CD4-positive, alpha-beta T cell (primary cell): Measurements from ENCODE around the gene KRTAP27-1. TPM values are rescaled to one million over a fixed set of nuclear protein-coding genes. Genes with fewer than 3 reads are reported as not detected.

Experiments used
- ATAC-seq: fragments of 200-7000 bp; cut with Tn5 transposase; one replicate; pipeline ENCODE4 v1.10.0; 2022; ENCODE audit warnings: mild to moderate bottlenecking; ENCODE audit not compliant: poor library complexity
- CTCF ChIA-PET: fragments of 350-600 bp; sonication (Branson Sonifier 250); formaldehyde crosslinking; loops from one replicate; lab custom pipeline; 2021; ENCODE audit warnings: antibody characterized with exemption, inconsistent platforms; lab: Charles Lee
- POLR2A ChIA-PET: fragments of 350-600 bp; sonication (Branson Sonifier 250); formaldehyde crosslinking; loops from one replicate; lab custom pipeline; 2021; ENCODE audit warnings: antibody characterized with exemption, inconsistent platforms; lab: Charles Lee
- DNase-seq, 14 experiments: peaks; one replicate each; pipeline ENCODE4 v3.0.0-alpha.2; 2013 to 2020; ENCODE audit warnings: mixed read lengths in 2 of 14
- H3K27ac ChIP-seq, 2 donors: one replicate each; pipeline versions ENCODE4 v1.5.1 to v1.7.0; 2013; ENCODE audit warnings: low read length in 2 of 2, low read depth in 1 of 2, mild to moderate bottlenecking in 1 of 2
- H3K27me3 ChIP-seq, 2 experiments: 1 replicate in 1 of 2; 2 replicates in 1 of 2; pipeline versions ENCODE4 v1.6.1 to v1.7.0; 2013; ENCODE audit warnings: low read length in 2 of 2, control low read depth in 1 of 2, mild to moderate bottlenecking in 1 of 2, moderate library complexity in 1 of 2; ENCODE audit not compliant: insufficient read depth in 2 of 2, control insufficient read depth in 1 of 2
- H3K36me3 ChIP-seq: one replicate; pipeline ENCODE4 v1.6.1; 2013; ENCODE audit warnings: low read length, control low read depth; ENCODE audit not compliant: insufficient read depth
- H3K4me1 ChIP-seq: one replicate; pipeline ENCODE4 v1.6.1; 2013; ENCODE audit warnings: low read length, control low read depth; ENCODE audit not compliant: insufficient read depth
- H3K4me3 ChIP-seq: one replicate; pipeline ENCODE4 v1.5.1; 2013; ENCODE audit warnings: mild to moderate bottlenecking, low read length, moderate library complexity
- H3K9me3 ChIP-seq, 2 experiments: 1 replicate in 1 of 2; 2 replicates in 1 of 2; pipeline versions ENCODE4 v1.6.1 to v1.7.0; 2013; ENCODE audit warnings: low read length in 2 of 2, mild to moderate bottlenecking in 2 of 2, control low read depth in 1 of 2, moderate library complexity in 1 of 2; ENCODE audit not compliant: control insufficient read depth in 1 of 2, insufficient read depth in 1 of 2
- H3K27ac Mint-ChIP-seq: one replicate; pipeline ENCODE4 v1.8.0; 2020; ENCODE audit warnings: mixed read lengths
- H3K27me3 Mint-ChIP-seq: one replicate; pipeline ENCODE4 v1.8.0; 2021; ENCODE audit warnings: mixed read lengths
- H3K36me3 Mint-ChIP-seq: one replicate; pipeline ENCODE4 v1.8.0; 2021; ENCODE audit warnings: low read depth, mixed read lengths
- H3K4me1 Mint-ChIP-seq: one replicate; pipeline ENCODE4 v1.8.0; 2021; ENCODE audit warnings: low read depth, mixed read lengths
- H3K4me3 Mint-ChIP-seq: one replicate; pipeline ENCODE4 v1.8.0; 2020; ENCODE audit warnings: mild to moderate bottlenecking, mixed read lengths
- H3K9me3 Mint-ChIP-seq: one replicate; pipeline ENCODE4 v1.8.0; 2020; ENCODE audit warnings: mixed read lengths
- CTCF ChIP-seq: fragments of 200-600 bp; IDR thresholded peaks from one replicate; pipeline ENCODE4 v1.8.0; 2022; ENCODE audit warnings: antibody characterized with exemption, mild to moderate bottlenecking
- intact Hi-C, 2 experiments: fragments of 100-400 bp; cut with DNase I in 1 of 2; cut with micrococcal nuclease in 1 of 2; formaldehyde crosslinking; loops; one replicate each; pipeline versions ENCODE4 v1.15.1 to v1.9.0; 2023 to 2025; cut with DNase I, micrococcal nuclease
- total RNA-seq, 174 experiments: library from RNA in 2 of 174; stranded (reverse) in 2 of 174; gene quantifications; one replicate each; pipeline ENCODE4 v1.2.3 and lab custom pipeline; 2021 to 2026

KRTAP27-1 gene
- total RNA-seq, 2 experiments from 2014 or later = not detected

DNA sequence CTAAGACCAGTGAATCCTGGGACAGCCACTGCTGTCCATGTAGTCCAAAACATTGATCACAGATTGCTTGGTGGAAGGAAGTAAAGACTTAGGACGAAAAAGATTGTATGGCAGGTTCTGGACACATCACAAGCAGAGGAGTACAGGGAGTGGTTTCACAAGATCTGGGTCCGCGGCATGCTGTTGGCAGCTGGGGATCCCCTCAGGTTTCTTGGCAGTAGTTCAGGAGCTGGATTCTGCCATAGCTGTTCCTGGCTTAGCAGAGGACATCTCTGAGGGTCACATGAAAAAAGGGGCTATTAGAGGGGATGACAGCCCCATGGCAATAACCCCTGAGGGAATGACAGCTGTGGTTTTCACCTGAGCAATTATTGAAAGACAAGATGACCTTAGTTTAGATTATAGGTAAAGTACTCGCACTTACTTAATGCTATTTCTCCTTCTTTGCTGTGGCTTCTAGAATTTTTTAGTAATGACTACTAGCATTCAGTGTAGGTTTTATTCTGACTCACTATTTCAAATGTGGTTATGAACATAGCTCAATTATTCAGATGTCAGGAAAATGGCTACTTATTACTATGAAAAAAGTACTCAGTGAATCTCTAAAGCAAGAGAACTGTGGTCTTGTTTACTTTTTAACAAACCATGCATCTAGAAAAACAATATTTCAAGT is 8.2 kb downstream of the KRTAP27-1 start:
- H3K4me3 ChIP-seq = no peak overlapping the region
- ATAC-seq = no peak
- no peaks in the 10 kb centered on the region for H3K36me3 ChIP-seq
- intact Hi-C loops = no loop called here
- Mint-ChIP-seq H3K27ac (no peak overlapping the region), H3K4me3 (no peak overlapping the region), H3K9me3 (peaks cover 12% of the 10 kb centered on the region), H3K27me3 (no peaks in the 10 kb centered on the region), H3K4me1 (no peaks in the 10 kb centered on the region), H3K36me3 (no peaks in the 10 kb centered on the region)
- no peaks in the 10 kb centered on the region for H3K27me3 ChIP-seq
- no peak for DNase-seq
- no peak for TF ChIP-seq CTCF
- no peak overlapping the region for H3K27ac ChIP-seq
- POLR2A ChIA-PET = no interaction called here
- CTCF ChIA-PET = interaction anchor here (2.2 kb wide), 1 partner anchor 10 kb away, joined by 6 read pairs; no protein-coding TSS in a partner anchor
- peaks cover 0 to 13% of the 10 kb centered on the region in 2 experiments for H3K9me3 ChIP-seq
- no peaks in the 10 kb centered on the region for H3K4me1 ChIP-seq

DNA sequence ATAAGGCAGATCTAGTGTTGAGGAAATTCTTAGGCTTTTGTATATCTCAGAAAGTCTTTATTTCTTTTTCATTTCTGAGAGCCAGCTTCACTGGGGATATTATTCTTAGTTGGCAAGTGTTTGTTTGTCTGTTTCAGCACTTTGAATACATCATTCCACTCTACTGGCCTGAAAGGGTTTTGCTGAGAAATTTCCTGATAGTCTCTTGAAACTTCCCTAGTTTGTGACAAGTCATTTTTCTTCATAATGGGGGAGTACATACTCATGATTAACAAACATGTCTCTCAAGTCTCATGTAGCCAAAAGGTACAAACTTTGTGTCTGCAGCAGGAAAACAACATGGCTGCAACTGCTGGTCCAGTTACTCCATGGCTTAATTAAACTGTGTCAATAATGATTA is 11.1 kb downstream of the KRTAP27-1 start:
- H3K27ac Mint-ChIP-seq = no peak overlapping the region
- ATAC-seq (no peak), DNase-seq (no peak)
- TF ChIP-seq CTCF = no peak
- peaks cover 12% of the 10 kb centered on the region for H3K9me3 Mint-ChIP-seq
- no peaks in the 10 kb centered on the region for H3K27me3 ChIP-seq
- H3K4me3 Mint-ChIP-seq = no peak overlapping the region
- no peaks in the 10 kb centered on the region for H3K27me3 Mint-ChIP-seq
- intact Hi-C loops = no loop called here
- no peaks in the 10 kb centered on the region for H3K4me1 Mint-ChIP-seq
- POLR2A ChIA-PET = no interaction called here
- no peaks in the 10 kb centered on the region for H3K4me1 ChIP-seq
- H3K36me3 ChIP-seq = no peaks in the 10 kb centered on the region
- CTCF ChIA-PET = no interaction called here
- peaks cover 0 to 13% of the 10 kb centered on the region in 2 experiments for H3K9me3 ChIP-seq
- no peak overlapping the region for H3K4me3 ChIP-seq
- no peaks in the 10 kb centered on the region for H3K36me3 Mint-ChIP-seq
- H3K27ac ChIP-seq = no peak overlapping the region

DNA sequence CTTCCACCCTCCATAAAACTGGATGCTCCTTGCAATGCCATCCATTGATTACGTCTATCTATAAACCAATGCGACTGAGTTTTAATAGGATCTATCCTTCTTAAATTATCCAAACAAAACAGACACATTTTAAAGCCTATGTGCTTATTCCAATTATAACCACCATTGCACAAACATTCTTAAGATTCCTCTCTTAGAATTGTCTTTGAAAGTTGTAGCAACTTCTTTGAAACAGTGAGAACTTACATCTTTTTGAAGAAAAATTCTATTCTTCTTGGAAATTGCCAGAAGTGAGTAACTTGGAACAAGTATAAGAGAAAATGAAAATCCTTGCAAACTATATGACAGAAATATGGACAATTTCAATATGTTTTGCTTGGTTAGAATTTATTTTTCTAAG is 17.3 kb downstream of the KRTAP27-1 start, which contains the start of gene KRTAP26-1:
Gene KRTAP26-1 (minus strand): TSS at position 101 of the 400 bp plus-strand sequence. CDS start 280 bp downstream, outside the sequence.
- Histone ChIP-seq H3K27ac (no peak within 1 kb of the TSS), H3K36me3 (no peaks in the 10 kb centered on the region), H3K4me3 (no peak within 1 kb of the TSS), H3K27me3 (no peaks in the 10 kb centered on the region), H3K9me3 (peaks cover 0 to 4% of the 10 kb centered on the region in 2 experiments), H3K4me1 (no peaks in the 10 kb centered on the region)
- no peak for DNase-seq
- CTCF ChIA-PET = no interaction called here
- H3K27ac Mint-ChIP-seq = no peak within 1 kb of the TSS
- no peaks in the 10 kb centered on the region for H3K36me3 Mint-ChIP-seq
- no peak for TF ChIP-seq CTCF
- no peaks in the 10 kb centered on the region for H3K4me1 Mint-ChIP-seq
- no peak within 1 kb of the TSS for H3K4me3 Mint-ChIP-seq
- POLR2A ChIA-PET = no interaction called here
- ATAC-seq = no peak
- intact Hi-C loops = no loop called here
- peaks cover 6% of the 10 kb centered on the region for H3K9me3 Mint-ChIP-seq
- no peaks in the 10 kb centered on the region for H3K27me3 Mint-ChIP-seq
